ENCODE measurements around the gene PIRT.

DNA sequence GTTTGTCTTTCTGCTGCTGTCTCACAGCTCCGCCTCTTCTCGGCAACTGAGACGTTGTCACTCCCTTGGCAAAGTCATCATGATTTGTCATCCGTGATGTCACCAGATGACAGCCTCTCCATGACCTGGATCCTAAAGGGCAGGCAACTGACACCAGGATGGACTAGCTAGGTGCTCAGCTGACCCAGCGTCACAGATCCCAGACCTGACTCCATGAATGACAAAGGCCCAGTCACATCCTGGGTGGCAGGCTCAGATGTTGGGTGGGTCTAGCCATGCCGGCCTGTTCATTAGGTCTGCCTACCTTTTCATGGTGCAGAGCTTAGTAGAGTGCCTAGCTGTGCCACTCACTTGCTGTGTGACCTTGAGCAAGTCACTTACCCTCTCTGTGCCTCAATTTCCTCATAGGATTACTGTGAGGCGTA is 30.2 kb downstream of the PIRT start:
- TF ChIP-seq POLR2A (IDR thresholded peaks at IDR 0.05) = no peak
- TF ChIP-seq, protein P1, sequence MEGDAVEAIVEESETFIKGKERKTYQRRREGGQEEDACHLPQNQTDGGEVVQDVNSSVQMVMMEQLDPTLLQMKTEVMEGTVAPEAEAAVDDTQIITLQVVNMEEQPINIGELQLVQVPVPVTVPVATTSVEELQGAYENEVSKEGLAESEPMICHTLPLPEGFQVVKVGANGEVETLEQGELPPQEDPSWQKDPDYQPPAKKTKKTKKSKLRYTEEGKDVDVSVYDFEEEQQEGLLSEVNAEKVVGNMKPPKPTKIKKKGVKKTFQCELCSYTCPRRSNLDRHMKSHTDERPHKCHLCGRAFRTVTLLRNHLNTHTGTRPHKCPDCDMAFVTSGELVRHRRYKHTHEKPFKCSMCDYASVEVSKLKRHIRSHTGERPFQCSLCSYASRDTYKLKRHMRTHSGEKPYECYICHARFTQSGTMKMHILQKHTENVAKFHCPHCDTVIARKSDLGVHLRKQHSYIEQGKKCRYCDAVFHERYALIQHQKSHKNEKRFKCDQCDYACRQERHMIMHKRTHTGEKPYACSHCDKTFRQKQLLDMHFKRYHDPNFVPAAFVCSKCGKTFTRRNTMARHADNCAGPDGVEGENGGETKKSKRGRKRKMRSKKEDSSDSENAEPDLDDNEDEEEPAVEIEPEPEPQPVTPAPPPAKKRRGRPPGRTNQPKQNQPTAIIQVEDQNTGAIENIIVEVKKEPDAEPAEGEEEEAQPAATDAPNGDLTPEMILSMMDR (IDR thresholded peaks at IDR 0.05) = no peak

All from heart left ventricle (tissue), 13 donors.